ENCODE data around the gene CACNG6.

Gene CACNG6

DNA sequence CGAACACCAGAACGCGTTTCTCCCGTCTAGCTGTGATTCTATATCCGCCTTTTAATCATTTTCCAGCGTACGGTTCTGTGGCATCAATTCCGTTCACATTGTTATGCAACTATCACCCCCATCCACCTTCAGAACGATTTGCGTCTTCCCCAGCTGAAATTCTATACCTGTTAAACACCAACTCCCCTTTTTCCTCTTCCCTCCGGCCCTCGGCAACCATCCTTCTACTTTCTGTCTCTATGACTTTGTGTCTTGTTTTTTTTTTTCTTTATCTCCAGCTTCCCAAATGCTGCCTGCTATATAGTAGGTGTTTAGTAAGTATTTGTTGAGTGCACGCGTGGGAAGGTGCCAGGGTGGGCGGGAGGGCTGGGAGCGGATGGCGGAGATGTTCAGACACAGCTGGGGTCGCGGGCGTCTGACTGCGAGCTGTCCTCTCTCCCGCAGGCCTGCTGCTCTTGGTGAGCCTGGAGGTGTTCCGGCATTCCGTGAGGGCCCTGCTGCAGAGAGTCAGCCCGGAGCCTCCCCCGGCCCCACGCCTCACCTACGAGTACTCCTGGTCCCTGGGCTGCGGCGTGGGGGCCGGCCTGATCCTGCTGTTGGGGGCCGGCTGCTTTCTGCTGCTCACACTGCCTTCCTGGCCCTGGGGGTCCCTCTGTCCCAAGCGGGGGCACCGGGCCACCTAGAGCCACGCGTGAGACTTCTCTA is 20.2 kb downstream of the CACNG6 start:
- H3K27ac Mint-ChIP-seq = peak overlapping the region; percentile 80
- TF ChIP-seq, protein P1, sequence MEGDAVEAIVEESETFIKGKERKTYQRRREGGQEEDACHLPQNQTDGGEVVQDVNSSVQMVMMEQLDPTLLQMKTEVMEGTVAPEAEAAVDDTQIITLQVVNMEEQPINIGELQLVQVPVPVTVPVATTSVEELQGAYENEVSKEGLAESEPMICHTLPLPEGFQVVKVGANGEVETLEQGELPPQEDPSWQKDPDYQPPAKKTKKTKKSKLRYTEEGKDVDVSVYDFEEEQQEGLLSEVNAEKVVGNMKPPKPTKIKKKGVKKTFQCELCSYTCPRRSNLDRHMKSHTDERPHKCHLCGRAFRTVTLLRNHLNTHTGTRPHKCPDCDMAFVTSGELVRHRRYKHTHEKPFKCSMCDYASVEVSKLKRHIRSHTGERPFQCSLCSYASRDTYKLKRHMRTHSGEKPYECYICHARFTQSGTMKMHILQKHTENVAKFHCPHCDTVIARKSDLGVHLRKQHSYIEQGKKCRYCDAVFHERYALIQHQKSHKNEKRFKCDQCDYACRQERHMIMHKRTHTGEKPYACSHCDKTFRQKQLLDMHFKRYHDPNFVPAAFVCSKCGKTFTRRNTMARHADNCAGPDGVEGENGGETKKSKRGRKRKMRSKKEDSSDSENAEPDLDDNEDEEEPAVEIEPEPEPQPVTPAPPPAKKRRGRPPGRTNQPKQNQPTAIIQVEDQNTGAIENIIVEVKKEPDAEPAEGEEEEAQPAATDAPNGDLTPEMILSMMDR (IDR thresholded peaks at IDR 0.05) = no peak
- peak; percentile 53 for DNase-seq
- peaks cover 10% of the 10 kb centered on the region for H3K9me3 Mint-ChIP-seq
- peak overlapping the region; percentile 51 for H3K4me3 Mint-ChIP-seq
- peaks cover 48% of the 10 kb centered on the region for H3K4me1 Mint-ChIP-seq
- no peaks in the 10 kb centered on the region for H3K36me3 Mint-ChIP-seq (ENCODE audit: low read depth)
- H3K27me3 Mint-ChIP-seq (ENCODE audit: low read depth, poor library complexity) = peaks cover 36% of the 10 kb centered on the region

DNA sequence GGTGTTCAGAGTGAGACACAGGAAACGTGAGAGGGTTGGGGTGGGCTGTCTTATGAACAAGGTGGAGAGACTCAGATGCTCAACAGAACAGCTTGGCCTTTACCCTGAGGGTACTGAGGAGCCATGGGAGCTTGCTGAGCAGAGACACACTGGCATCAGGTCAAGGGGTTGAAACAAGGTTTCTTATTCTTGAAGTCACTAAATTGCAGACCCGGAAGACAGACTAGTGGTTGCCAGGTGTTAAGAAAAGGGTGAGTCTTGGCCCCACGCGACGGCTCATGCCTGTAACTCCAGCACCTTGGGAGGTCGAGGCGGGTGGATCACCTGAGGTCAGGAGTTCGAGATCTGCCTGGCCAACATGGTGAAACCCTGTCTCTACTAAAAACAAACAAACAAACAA is 22.4 kb downstream of the CACNG6 start:
- Mint-ChIP-seq H3K36me3 (ENCODE audit: low read depth) (no peaks in the 10 kb centered on the region), H3K4me3 (no peak overlapping the region), H3K4me1 (peaks cover 42% of the 10 kb centered on the region), H3K9me3 (peaks cover 17% of the 10 kb centered on the region), H3K27me3 (ENCODE audit: low read depth, poor library complexity) (peaks cover 29% of the 10 kb centered on the region), H3K27ac (no peak overlapping the region)
- no peak for DNase-seq
- TF ChIP-seq, protein P1 (IDR thresholded peaks at IDR 0.05) = no peak

DNA sequence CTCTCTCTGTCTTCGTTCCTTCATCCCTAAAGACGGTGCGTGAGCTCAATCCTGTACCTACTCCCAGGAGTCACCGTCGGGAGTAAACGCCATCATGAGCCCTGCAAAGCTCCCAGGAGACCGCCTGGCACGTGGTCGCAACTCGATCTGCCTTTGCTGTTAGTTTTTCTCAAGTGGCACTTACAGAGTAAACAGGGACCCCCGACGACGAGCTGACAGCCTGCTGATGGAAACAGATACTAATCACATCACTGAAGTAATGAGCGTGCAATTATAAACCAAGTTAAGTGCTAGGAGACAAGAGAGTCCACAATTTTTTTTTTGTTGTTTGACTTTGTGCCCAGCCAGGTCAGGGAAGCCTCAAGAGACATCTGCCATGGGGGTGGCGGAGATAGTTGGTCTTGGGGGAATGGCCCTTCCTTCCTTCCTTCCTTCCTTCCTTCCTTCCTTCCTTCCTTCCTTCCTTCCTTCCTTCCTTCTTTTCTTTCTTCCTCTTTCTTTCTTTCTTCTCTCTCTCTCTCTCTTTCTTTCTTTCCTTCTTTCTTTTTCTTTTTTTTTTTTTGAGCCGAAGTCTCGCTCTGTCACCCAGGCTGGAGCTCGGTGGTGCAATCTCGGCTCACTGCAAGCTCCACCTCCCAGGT is 23.6 kb downstream of the CACNG6 start:
- Mint-ChIP-seq H3K9me3 (peaks cover 17% of the 10 kb centered on the region), H3K4me3 (no peak overlapping the region), H3K4me1 (peaks cover 42% of the 10 kb centered on the region), H3K27me3 (ENCODE audit: low read depth, poor library complexity) (peaks cover 31% of the 10 kb centered on the region), H3K27ac (no peak overlapping the region), H3K36me3 (ENCODE audit: low read depth) (no peaks in the 10 kb centered on the region)
- TF ChIP-seq, protein P1 (IDR thresholded peaks at IDR 0.05) = no peak
- DNase-seq = peak; percentile 33

DNA sequence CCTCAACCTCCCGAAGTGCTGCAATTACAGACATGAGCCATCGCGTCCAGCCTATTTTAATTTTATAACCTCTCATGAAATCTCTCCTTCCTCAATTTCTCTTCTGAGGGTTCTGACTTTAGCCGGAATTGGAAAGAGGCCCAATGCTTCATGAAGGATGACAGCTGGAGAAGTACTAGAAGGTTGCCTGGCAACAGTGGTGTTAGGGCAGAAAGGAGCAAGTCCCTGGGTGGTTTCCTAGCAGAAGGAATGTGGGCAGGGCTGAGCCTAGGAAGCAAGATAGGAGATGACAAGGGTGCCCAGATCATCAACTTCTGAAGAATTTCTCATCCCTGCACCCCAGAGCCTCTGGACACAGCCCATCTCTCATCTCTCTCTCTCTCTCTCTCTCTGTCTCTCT is 25.8 kb downstream of the CACNG6 start:
- no peaks in the 10 kb centered on the region for H3K36me3 Mint-ChIP-seq (ENCODE audit: low read depth)
- H3K4me3 Mint-ChIP-seq = no peak overlapping the region
- H3K27me3 Mint-ChIP-seq (ENCODE audit: low read depth, poor library complexity) = peaks cover 39% of the 10 kb centered on the region
- no peak overlapping the region for H3K27ac Mint-ChIP-seq
- peaks cover 17% of the 10 kb centered on the region for H3K9me3 Mint-ChIP-seq
- H3K4me1 Mint-ChIP-seq = peaks cover 26% of the 10 kb centered on the region
- TF ChIP-seq, protein P1 (IDR thresholded peaks at IDR 0.05) = no peak
- no peak for DNase-seq

DNA sequence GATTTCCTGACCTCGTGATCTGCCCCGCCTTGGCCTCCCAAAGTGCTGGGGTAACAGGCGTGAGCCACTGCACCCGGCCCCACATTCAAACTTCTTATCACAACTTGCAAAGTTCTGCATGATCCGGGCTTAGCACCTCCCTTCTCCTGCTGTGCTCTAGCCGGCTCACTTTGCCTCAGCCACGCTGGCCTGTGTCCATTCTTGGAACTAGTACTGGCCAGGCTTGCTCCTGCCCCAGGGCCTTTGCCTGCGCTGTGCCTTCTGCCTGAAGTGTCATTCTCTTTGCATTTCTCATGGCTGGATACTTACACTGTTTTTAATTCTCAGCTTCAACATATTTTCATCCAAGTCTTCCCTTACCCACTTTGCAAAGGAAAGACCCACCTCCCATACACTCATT is 29.9 kb downstream of the CACNG6 start:
- Mint-ChIP-seq H3K4me3 (no peak overlapping the region), H3K4me1 (no peaks in the 10 kb centered on the region), H3K36me3 (ENCODE audit: low read depth) (no peaks in the 10 kb centered on the region), H3K9me3 (peaks cover 11% of the 10 kb centered on the region), H3K27me3 (ENCODE audit: low read depth, poor library complexity) (peaks cover 42% of the 10 kb centered on the region), H3K27ac (no peak overlapping the region)
- no peak for DNase-seq
- TF ChIP-seq, protein P1 (IDR thresholded peaks at IDR 0.05) = no peak

DNA sequence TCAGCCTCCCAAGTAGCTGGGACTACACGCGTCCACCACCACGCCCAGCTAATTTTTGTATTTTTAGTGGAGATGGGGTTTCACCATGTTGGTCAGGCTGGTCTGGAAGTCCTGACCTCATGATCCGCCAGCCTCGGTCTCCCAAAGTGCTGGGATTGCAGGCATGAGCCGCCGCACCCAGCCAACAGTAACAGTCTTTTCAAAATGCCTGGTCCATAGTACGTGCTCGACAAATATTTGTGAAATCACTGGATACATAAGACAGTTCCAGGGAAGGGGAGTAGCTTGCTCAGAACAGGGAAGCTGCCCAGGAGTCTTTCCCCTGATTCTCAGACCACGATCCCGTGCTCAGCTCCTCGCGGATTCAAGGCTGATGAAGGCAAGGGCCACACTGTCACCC is 30.5 kb downstream of the CACNG6 start:
- Mint-ChIP-seq H3K27ac (no peak overlapping the region), H3K9me3 (peaks cover 8% of the 10 kb centered on the region), H3K27me3 (ENCODE audit: low read depth, poor library complexity) (peaks cover 39% of the 10 kb centered on the region), H3K36me3 (ENCODE audit: low read depth) (no peaks in the 10 kb centered on the region), H3K4me3 (no peak overlapping the region), H3K4me1 (no peaks in the 10 kb centered on the region)
- DNase-seq = no peak
- TF ChIP-seq, protein P1 (IDR thresholded peaks at IDR 0.05) = no peak
